ENCODE measurements around the gene TAAR5.
"Not testable (repeated sequence)": the region's sequence is repeated elsewhere in the genome, so short reads cannot be mapped to it uniquely, and the experiment has no call there.

Gene TAAR5

DNA sequence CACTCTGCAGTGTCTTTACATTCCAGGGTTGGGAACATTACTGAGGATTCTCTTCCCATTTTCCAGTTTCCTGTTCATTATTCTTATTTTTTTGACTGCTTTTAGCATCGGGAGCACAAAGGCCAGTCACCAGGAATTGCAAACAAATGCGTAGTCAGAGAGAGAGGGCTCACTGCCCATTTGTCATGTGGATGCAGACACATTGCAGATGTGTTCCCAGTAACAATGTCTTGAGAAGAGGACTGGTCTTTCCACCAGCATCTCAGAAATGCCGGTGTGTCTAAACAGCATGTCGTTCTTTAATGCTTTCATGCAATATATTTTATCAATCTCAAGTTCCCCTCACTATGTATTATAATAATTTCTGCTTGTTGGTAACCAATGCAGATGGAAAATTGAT is 20.4 kb downstream of the TAAR5 start:
- DNase-seq, result no peak

GRCh38 chr6:132568611-132569010 is 20.9 kb downstream of the TAAR5 start:
- no peak for DNase-seq

GRCh38 chr6:132567566-132567965 is 22.0 kb downstream of the TAAR5 start:
- no peak for DNase-seq

- no peak for DNase-seq
Observed at GRCh38 chr6:132566404-132566803, 23.1 kb downstream of the TAAR5 start.

- not testable (repeated sequence) for DNase-seq
Observed at GRCh38 chr6:132560087-132560486, 29.5 kb downstream of the TAAR5 start.

DNA sequence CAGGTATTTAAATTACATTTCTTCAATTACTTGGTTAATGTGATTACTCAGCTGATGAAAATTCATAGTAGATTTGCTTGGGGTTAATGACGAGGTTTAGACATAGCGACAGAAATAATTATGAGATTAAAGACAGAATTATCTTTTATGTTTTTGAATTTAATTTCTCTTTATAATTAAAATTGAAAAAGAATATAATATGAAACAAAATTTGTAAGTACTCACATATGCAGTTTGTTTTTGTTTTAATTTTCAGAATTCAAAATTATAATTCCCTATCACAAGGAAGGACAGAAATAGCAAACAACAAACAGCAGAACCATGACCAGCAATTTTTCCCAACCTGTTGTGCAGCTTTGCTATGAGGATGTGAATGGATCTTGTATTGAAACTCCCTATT is 37.2 kb downstream of the TAAR5 start, which contains the start of gene TAAR8:
TAAR8 (plus strand) TSS at position 301 of the 400 bp plus-strand sequence; CDS start at position 322, 21 bp downstream.
- DNase-seq, result no peak

DNA sequence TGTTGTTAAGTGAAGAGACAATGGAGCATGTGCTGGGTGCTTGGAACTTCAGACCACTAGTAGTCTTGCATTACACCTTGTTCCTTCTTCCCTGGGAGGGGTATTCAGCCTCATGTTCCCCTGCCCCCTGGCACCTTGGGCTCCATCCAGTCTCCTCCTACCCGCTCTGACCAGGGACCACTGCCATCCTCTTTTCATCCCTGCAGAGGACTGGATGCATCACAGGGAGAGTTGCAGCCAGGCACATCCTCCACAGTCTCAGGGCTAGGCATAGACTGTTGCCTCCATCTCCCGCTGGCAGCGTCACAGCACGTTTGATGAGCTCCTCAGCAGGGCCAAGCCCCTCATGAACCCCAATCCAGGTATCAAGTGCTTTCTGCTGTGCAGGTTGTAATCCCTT is 38.3 kb downstream of the TAAR5 start:
- DNase-seq, result no peak

DNA sequence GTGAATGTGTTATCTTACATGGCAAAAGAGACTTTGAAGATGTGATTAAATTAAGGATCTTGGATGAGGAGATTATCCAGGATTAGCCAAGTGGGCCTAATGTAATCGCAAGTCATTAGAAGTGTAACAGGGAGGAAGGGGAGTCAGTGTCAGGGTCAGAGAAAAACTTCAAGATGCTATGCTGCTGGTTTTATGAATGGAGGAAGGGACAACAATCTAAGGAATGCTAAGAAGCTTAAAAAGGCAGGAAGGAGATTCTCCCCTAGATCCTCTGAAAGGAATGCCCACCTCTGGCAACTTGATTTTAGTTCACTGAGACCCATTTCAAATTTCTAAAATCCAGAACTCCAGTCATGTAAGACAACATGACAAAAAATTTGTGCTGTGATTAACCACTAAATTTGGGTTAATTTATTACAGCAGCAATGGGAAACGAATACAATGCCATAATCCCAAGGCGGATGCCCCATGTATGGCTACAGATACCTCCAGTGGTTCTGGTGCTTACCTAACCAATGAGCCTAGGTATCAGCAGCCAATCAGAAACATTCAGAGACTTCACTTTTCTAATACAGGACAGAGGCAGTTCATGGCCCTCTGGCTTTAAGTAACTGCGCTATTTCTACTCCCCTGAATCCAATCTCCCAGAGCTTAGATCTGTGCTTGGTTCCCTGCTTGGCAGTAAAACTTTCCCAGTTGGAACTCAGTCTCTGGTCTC is 40.6 kb downstream of the TAAR5 start:
- no peak for DNase-seq

GRCh38 chr6:132544826-132545225 is 44.7 kb downstream of the TAAR5 start:
- no peak for DNase-seq

Data from inflammatory macrophage (primary cell).